ENCODE data around the gene CREG2. TPM values are rescaled to one million over a fixed set of nuclear protein-coding genes. Genes with fewer than 3 reads are reported as not detected.

CREG2 gene
- total RNA-seq, 3 donors from 2014 or later: under 0.01 TPM; not detected in 2

DNA sequence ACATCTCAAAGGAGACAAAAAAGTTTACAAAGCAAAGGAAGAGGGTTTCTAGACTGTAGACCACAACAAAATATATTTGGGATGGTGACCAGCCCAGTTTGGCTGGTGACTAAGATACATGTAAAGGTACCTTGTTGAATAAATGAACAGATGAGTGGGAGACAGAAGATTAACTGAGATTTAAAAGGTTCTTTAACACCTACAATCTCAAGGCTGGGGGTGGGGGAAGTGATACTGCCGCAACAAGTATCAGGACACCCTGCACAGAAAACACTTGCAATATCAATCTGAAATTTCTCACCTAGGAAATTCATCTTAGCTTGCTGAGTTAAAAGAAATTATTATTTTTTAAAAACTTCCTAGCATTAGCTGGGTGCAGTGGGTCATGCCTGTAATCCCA, 87.1 kb downstream of the CREG2 start:
- Histone ChIP-seq H3K4me3 (no peak overlapping the region), H3K27me3 (no peaks in the 10 kb centered on the region), H3K9me3 (no peaks in the 10 kb centered on the region), H3K27ac (no peak overlapping the region), H3K36me3 (no peaks in the 10 kb centered on the region), H3K4me1 (peaks cover 0 to 8% of the 10 kb centered on the region in 2 donors)
- no peak for DNase-seq (ENCODE audit: low spot score in 2 of 2)
- intact Hi-C loops (cut with DNase I; ENCODE audit: low total_unique reads): loop anchor here (1.0 kb wide), 1 partner anchor 22 kb away; no protein-coding TSS in a partner anchor
- TF ChIP-seq POLR2AphosphoS5 (IDR thresholded peaks at IDR 0.05) (no peak), POLR2A (IDR thresholded peaks at IDR 0.05) (no peak)
- TF ChIP-seq, protein P1, sequence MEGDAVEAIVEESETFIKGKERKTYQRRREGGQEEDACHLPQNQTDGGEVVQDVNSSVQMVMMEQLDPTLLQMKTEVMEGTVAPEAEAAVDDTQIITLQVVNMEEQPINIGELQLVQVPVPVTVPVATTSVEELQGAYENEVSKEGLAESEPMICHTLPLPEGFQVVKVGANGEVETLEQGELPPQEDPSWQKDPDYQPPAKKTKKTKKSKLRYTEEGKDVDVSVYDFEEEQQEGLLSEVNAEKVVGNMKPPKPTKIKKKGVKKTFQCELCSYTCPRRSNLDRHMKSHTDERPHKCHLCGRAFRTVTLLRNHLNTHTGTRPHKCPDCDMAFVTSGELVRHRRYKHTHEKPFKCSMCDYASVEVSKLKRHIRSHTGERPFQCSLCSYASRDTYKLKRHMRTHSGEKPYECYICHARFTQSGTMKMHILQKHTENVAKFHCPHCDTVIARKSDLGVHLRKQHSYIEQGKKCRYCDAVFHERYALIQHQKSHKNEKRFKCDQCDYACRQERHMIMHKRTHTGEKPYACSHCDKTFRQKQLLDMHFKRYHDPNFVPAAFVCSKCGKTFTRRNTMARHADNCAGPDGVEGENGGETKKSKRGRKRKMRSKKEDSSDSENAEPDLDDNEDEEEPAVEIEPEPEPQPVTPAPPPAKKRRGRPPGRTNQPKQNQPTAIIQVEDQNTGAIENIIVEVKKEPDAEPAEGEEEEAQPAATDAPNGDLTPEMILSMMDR (IDR thresholded peaks at IDR 0.05): no peak

DNA sequence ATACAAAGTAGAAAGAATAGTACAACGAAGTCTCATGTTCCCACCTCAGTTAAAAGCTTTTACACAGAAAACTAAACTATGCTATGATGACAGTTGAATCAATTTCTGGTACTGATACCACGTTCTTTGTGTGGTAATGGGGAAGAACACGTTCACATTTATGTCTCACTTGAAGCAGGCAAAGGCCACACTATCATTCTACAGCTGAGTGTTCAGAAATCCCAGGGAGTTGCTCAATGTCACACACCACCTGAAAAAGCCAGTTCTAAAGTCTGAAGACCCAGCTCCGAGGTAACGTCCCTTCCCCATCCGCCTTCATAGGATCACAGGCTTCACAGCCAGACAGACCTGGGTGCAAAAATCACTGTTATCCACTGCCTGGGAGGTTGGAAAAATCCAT, 87.7 kb downstream of the CREG2 start:
- intact Hi-C loops (cut with DNase I; ENCODE audit: low total_unique reads): loop anchor here (1.0 kb wide), 1 partner anchor 21 kb away; no protein-coding TSS in a partner anchor
- no peaks in the 10 kb centered on the region for H3K27me3 ChIP-seq
- H3K4me3 ChIP-seq: no peak overlapping the region
- no peak for DNase-seq (ENCODE audit: low spot score in 2 of 2)
- peaks cover 0 to 6% of the 10 kb centered on the region in 2 donors for H3K4me1 ChIP-seq
- TF ChIP-seq, protein P1 (IDR thresholded peaks at IDR 0.05): no peak
- no peak for TF ChIP-seq POLR2AphosphoS5 (IDR thresholded peaks at IDR 0.05)
- no peak for TF ChIP-seq POLR2A (IDR thresholded peaks at IDR 0.05)
- H3K9me3 ChIP-seq: no peaks in the 10 kb centered on the region
- H3K36me3 ChIP-seq: no peaks in the 10 kb centered on the region
- no peak overlapping the region for H3K27ac ChIP-seq

DNA sequence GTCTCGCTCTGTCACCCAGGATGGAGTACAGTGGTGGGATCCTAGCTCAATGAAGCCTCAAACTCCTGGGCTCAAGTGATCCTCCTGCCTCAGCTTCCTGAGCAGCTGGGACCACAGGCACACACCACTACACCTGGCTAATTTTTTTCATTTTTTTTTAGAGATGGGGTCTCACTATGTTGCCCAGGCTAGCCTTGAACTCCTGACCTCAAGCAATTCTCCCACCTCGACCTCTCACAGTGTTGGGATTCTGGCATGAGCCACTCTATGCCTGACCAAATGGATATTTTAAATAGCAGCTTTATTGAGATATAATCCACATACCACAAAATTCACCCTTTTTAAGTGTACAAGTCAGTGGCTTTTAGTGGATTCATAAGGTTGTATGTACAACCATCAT, 89.9 kb downstream of the CREG2 start:
- DNase-seq (ENCODE audit: low spot score in 2 of 2): no peak
- no peaks in the 10 kb centered on the region for H3K9me3 ChIP-seq
- intact Hi-C loops (cut with DNase I; ENCODE audit: low total_unique reads): no loop called here
- no peaks in the 10 kb centered on the region for H3K36me3 ChIP-seq
- no peaks in the 10 kb centered on the region for H3K27me3 ChIP-seq
- peaks cover 0 to 6% of the 10 kb centered on the region in 2 donors for H3K4me1 ChIP-seq
- no peak overlapping the region for H3K27ac ChIP-seq
- TF ChIP-seq, protein P1 (IDR thresholded peaks at IDR 0.05): no peak
- no peak for TF ChIP-seq POLR2A (IDR thresholded peaks at IDR 0.05)
- no peak for TF ChIP-seq POLR2AphosphoS5 (IDR thresholded peaks at IDR 0.05)
- H3K4me3 ChIP-seq: no peak overlapping the region

DNA sequence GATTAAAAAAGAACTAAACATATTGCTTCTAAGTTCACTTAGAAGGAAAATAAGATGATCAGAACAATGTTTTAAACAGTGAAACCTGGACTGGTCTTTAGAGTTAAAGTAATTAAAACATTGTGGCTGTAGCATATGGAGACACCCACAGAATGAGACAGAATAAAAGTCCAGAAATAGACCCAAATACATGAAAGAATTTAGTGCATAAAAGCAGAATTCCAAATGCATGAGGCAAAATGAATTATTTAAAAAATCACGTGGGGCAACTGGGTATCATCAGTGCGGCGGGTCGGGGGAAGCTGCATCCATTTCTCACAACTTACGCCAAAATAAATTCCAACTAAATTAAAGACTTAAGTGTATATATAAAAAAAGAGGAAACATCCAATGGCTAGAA, 90.9 kb downstream of the CREG2 start:
- no peak overlapping the region for H3K4me3 ChIP-seq
- H3K9me3 ChIP-seq: no peaks in the 10 kb centered on the region
- no peak overlapping the region for H3K27ac ChIP-seq
- intact Hi-C loops (cut with DNase I; ENCODE audit: low total_unique reads): no loop called here
- no peaks in the 10 kb centered on the region for H3K36me3 ChIP-seq
- no peaks in the 10 kb centered on the region for H3K27me3 ChIP-seq
- no peak for DNase-seq (ENCODE audit: low spot score in 2 of 2)
- TF ChIP-seq POLR2AphosphoS5 (IDR thresholded peaks at IDR 0.05) (no peak), POLR2A (IDR thresholded peaks at IDR 0.05) (no peak)
- TF ChIP-seq, protein P1 (IDR thresholded peaks at IDR 0.05): no peak
- peaks cover 0 to 6% of the 10 kb centered on the region in 2 donors for H3K4me1 ChIP-seq

DNA sequence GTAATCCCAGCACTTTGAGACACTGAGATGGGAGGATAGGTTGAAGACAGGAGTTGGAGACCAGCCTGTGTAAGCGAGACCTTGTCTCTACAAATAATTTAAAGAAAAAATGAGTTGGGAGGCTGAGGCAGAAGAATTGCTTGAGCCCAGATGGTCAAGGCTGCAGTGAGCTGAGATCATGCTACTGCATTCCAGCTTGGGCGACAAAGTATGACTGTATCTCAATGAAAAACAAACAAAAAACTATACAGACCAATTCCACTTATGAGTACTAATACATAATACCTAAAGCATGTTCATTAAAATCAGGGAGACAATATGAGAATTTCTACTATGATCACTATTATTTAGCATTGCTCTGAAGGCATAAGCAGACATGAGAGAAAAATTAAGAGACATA, 91.4 kb downstream of the CREG2 start:
- TF ChIP-seq, protein P1 (IDR thresholded peaks at IDR 0.05): no peak
- TF ChIP-seq POLR2A (IDR thresholded peaks at IDR 0.05): no peak
- no peak for DNase-seq (ENCODE audit: low spot score in 2 of 2)
- H3K27me3 ChIP-seq: no peaks in the 10 kb centered on the region
- intact Hi-C loops (cut with DNase I; ENCODE audit: low total_unique reads): no loop called here
- H3K27ac ChIP-seq: no peak overlapping the region
- no peaks in the 10 kb centered on the region for H3K9me3 ChIP-seq
- no peak overlapping the region for H3K4me3 ChIP-seq
- H3K4me1 ChIP-seq: peaks cover 0 to 6% of the 10 kb centered on the region in 2 donors
- no peaks in the 10 kb centered on the region for H3K36me3 ChIP-seq

Other genes starting within 250 kb of the CREG2 start
- gene TBC1D8, start 236.1 kb downstream of the CREG2 start, total RNA-seq: 10 to 100 TPM; 19.5 to 92.4 (median 89.7) TPM
- 10 to 100 TPM; 19.2 to 33.1 (median 23.9) TPM for gene CNOT11, start 134.6 kb downstream of the CREG2 start, total RNA-seq
- 100 to 1,000 TPM in 1 of 3 donors, 10 to 100 TPM in 2; 65.6 to 101 (median 75.4) TPM for gene RNF149, start 78.8 kb downstream of the CREG2 start, total RNA-seq
- gene RFX8, start 87.6 kb upstream of the CREG2 start, total RNA-seq: 1 to 10 TPM in 2 of 3 donors, under 1 TPM in 1; 0.96 to 3.8 (median 2.3) TPM